SK-N-MC (cell line): Measurements from ENCODE around the gene OR8A1.

Experiments
- EZH2 ChIP-seq: fragments of 200-600 bp; sonication (generic); IDR thresholded peaks from one replicate; pipeline ENCODE4 v1.6.1; 2017; ENCODE audit warnings: antibody characterized with exemption
- POLR2AphosphoS5 ChIP-seq: IDR thresholded peaks from 2 replicates; pipeline ENCODE4 v1.6.1; 2012; ENCODE audit warnings: mild to moderate bottlenecking, low read depth, low read length, borderline replicate concordance

- no peak for TF ChIP-seq POLR2AphosphoS5
- no peak for TF ChIP-seq EZH2
Observed at GRCh38 chr11:124520550-124520854, 49.3 kb upstream of the OR8A1 start.
